ENCODE data around the gene SLC9A9.

DNA sequence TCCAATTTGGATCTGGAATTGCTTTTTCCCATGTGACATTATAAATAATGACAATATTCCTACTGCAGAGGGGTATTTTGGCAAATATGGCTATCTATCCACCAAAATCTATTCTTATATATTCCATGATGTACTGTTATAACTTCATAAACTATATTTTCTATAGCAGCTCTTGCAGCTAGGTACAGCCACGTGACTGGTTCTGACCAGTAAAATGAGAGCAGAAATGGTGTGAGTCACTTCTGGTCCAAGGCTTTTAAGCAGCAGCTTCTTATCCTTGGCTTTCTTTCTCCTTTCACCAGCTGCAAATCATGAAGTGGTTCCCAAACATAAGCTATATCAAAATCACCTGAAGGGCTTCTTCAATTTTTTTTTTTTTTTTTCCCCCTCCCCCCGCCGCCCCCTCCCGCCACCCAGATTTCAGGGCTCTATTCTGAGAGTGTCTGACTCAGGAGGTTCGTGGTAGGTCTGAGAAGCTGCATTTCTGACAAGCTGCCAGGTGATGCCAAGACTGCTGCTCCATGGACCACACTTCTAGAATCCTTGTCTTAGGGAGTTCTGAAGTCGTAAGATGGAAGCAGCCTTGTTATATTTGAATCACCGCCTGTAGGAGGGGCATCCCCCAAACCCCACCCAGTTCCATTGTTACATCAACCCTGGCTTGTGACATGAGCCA is 371.2 kb downstream of the SLC9A9 start:
- TF ChIP-seq, protein P1, sequence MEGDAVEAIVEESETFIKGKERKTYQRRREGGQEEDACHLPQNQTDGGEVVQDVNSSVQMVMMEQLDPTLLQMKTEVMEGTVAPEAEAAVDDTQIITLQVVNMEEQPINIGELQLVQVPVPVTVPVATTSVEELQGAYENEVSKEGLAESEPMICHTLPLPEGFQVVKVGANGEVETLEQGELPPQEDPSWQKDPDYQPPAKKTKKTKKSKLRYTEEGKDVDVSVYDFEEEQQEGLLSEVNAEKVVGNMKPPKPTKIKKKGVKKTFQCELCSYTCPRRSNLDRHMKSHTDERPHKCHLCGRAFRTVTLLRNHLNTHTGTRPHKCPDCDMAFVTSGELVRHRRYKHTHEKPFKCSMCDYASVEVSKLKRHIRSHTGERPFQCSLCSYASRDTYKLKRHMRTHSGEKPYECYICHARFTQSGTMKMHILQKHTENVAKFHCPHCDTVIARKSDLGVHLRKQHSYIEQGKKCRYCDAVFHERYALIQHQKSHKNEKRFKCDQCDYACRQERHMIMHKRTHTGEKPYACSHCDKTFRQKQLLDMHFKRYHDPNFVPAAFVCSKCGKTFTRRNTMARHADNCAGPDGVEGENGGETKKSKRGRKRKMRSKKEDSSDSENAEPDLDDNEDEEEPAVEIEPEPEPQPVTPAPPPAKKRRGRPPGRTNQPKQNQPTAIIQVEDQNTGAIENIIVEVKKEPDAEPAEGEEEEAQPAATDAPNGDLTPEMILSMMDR (IDR thresholded peaks at IDR 0.05; ENCODE audit: insufficient read depth, low read length), result no peak
- TF ChIP-seq, protein P2, sequence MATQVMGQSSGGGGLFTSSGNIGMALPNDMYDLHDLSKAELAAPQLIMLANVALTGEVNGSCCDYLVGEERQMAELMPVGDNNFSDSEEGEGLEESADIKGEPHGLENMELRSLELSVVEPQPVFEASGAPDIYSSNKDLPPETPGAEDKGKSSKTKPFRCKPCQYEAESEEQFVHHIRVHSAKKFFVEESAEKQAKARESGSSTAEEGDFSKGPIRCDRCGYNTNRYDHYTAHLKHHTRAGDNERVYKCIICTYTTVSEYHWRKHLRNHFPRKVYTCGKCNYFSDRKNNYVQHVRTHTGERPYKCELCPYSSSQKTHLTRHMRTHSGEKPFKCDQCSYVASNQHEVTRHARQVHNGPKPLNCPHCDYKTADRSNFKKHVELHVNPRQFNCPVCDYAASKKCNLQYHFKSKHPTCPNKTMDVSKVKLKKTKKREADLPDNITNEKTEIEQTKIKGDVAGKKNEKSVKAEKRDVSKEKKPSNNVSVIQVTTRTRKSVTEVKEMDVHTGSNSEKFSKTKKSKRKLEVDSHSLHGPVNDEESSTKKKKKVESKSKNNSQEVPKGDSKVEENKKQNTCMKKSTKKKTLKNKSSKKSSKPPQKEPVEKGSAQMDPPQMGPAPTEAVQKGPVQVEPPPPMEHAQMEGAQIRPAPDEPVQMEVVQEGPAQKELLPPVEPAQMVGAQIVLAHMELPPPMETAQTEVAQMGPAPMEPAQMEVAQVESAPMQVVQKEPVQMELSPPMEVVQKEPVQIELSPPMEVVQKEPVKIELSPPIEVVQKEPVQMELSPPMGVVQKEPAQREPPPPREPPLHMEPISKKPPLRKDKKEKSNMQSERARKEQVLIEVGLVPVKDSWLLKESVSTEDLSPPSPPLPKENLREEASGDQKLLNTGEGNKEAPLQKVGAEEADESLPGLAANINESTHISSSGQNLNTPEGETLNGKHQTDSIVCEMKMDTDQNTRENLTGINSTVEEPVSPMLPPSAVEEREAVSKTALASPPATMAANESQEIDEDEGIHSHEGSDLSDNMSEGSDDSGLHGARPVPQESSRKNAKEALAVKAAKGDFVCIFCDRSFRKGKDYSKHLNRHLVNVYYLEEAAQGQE (IDR thresholded peaks at IDR 0.05; ENCODE audit: insufficient replicate concordance, low read depth), result no peak
- no peak for TF ChIP-seq GABPA (IDR thresholded peaks at IDR 0.05; ENCODE audit: low read depth)

Measured in HL-60 (cell line).